KG1 (cell line): ENCODE data around the gene GPR27.
A peak's percentile ranks its signal among the peaks of the same experiment; 100 is the strongest.

Experiments used
- DNase-seq: peaks from one replicate; lab custom pipeline; 2025; lab: John Stamatoyannopoulos, UW

GPR27 gene

GRCh38 chr3:71732637-71733036, 21.0 kb upstream of the GPR27 start:
- no peak for DNase-seq

GRCh38 chr3:71733319-71733718, 20.3 kb upstream of the GPR27 start:
- DNase-seq: no peak

GRCh38 chr3:71734881-71735280, 18.8 kb upstream of the GPR27 start:
- no peak for DNase-seq

GRCh38 chr3:71742621-71743020, 11.0 kb upstream of the GPR27 start:
- no peak for DNase-seq

- DNase-seq: no peak
Measured at GRCh38 chr3:71744738-71745137, 8.9 kb upstream of the GPR27 start.

GRCh38 chr3:71751602-71752001, 2.1 kb upstream of the GPR27 start:
- no peak for DNase-seq

- DNase-seq: no peak
Measured at GRCh38 chr3:71752831-71753700, 589 bp upstream of the GPR27 start.

GRCh38 chr3:71754610-71755253, 1.1 kb downstream of the GPR27 start:
- no peak for DNase-seq

- no peak for DNase-seq
Measured at GRCh38 chr3:71758091-71758490, 4.4 kb downstream of the GPR27 start.

GRCh38 chr3:71759401-71759800, 5.7 kb downstream of the GPR27 start:
- DNase-seq: no peak

- no peak for DNase-seq
Measured at GRCh38 chr3:71760140-71760539, 6.5 kb downstream of the GPR27 start.

GRCh38 chr3:71763426-71763825, 9.8 kb downstream of the GPR27 start:
- DNase-seq: no peak

- no peak for DNase-seq
Measured at GRCh38 chr3:71771126-71771525, 17.5 kb downstream of the GPR27 start.

GRCh38 chr3:71771884-71772283, 18.2 kb downstream of the GPR27 start:
- DNase-seq: no peak

- no peak for DNase-seq
Measured at GRCh38 chr3:71776538-71776937, 22.9 kb downstream of the GPR27 start.

GRCh38 chr3:71778353-71778752, 24.7 kb downstream of the GPR27 start:
- DNase-seq: no peak

GRCh38 chr3:71779674-71780377, 26.2 kb downstream of the GPR27 start:
- DNase-seq: peak; percentile 39

- no peak for DNase-seq
Measured at GRCh38 chr3:71780430-71780829, 26.8 kb downstream of the GPR27 start.

- DNase-seq: no peak
Measured at GRCh38 chr3:71783152-71783551, 29.5 kb downstream of the GPR27 start.

- DNase-seq: peak; percentile 52
Measured at GRCh38 chr3:71784201-71784913, 30.7 kb downstream of the GPR27 start.

GRCh38 chr3:71784914-71785531, 31.4 kb downstream of the GPR27 start, which contains the start of gene PROK2:
TSS of gene PROK2 (minus strand) at chr3:71785148. CDS start at chr3:71785052, 96 bp downstream.
- DNase-seq: no peak
